GM10266 (cell line): ENCODE measurements around the gene NACC2.
"Not testable (repeated sequence)": the region's sequence is repeated elsewhere in the genome, so short reads cannot be mapped to it uniquely, and the experiment has no call there.

Source experiments
- DNase-seq: peaks from one replicate; pipeline ENCODE4 v3.0.0; 2012; ENCODE audit errors: extremely low spot score
- TF ChIP-seq, protein P1 (sequence below): IDR thresholded peaks from 2 replicates; pipeline ENCODE4 v1.5.1; 2012; ENCODE audit warnings: mild to moderate bottlenecking, low read depth; ENCODE audit not compliant: control insufficient read depth, insufficient read depth; ENCODE audit errors: missing control alignments

The NACC2 gene

GRCh38 chr9:135970128-135970815 lies 124.8 kb downstream of the NACC2 start:
- TF ChIP-seq, protein P1, sequence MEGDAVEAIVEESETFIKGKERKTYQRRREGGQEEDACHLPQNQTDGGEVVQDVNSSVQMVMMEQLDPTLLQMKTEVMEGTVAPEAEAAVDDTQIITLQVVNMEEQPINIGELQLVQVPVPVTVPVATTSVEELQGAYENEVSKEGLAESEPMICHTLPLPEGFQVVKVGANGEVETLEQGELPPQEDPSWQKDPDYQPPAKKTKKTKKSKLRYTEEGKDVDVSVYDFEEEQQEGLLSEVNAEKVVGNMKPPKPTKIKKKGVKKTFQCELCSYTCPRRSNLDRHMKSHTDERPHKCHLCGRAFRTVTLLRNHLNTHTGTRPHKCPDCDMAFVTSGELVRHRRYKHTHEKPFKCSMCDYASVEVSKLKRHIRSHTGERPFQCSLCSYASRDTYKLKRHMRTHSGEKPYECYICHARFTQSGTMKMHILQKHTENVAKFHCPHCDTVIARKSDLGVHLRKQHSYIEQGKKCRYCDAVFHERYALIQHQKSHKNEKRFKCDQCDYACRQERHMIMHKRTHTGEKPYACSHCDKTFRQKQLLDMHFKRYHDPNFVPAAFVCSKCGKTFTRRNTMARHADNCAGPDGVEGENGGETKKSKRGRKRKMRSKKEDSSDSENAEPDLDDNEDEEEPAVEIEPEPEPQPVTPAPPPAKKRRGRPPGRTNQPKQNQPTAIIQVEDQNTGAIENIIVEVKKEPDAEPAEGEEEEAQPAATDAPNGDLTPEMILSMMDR = no peak
- no peak for DNase-seq

GRCh38 chr9:135969064-135969683 lies 125.9 kb downstream of the NACC2 start:
- DNase-seq = no peak
- TF ChIP-seq, protein P1 = no peak

- TF ChIP-seq, protein P1 = no peak
- DNase-seq = no peak
Observed at GRCh38 chr9:135968601-135969000, 126.5 kb downstream of the NACC2 start.

GRCh38 chr9:135968083-135968476 lies 127.0 kb downstream of the NACC2 start:
- TF ChIP-seq, protein P1 = no peak
- no peak for DNase-seq

- not testable (repeated sequence) for DNase-seq
Observed at GRCh38 chr9:135966916-135967260, 128.2 kb downstream of the NACC2 start.

GRCh38 chr9:135965124-135965756 lies 129.8 kb downstream of the NACC2 start:
- TF ChIP-seq, protein P1 = no peak
- DNase-seq = no peak

- TF ChIP-seq, protein P1 = no peak
- no peak for DNase-seq
Observed at GRCh38 chr9:135963938-135964337, 131.2 kb downstream of the NACC2 start.
